Natural killer cell (primary cell): Measurements from ENCODE around the gene STUB1. TPM values are rescaled to one million over a fixed set of nuclear protein-coding genes. Genes with fewer than 3 reads are reported as not detected.

Source experiments
- ATAC-seq, 3 donors: fragments of 150-1000 bp in 2 of 3; fragments of 200-7000 bp in 1 of 3; cut with Tn5 transposase; 1 replicate in 1 of 3; 2 replicates in 2 of 3; pipeline ENCODE4 v1.10.0; 2021; ENCODE audit warnings: mild to moderate bottlenecking in 2 of 3, moderate library complexity in 2 of 3
- DNase-seq, 2 donors: peaks; one replicate each; pipeline versions ENCODE4 v3.0.0 to v3.0.0-alpha.2; 2013 to 2021; ENCODE audit warnings: mixed read lengths in 1 of 2
- H3K27ac ChIP-seq: one replicate; pipeline ENCODE4 v1.5.1; 2013; ENCODE audit warnings: mild to moderate bottlenecking, low read length
- H3K27me3 ChIP-seq: one replicate; pipeline ENCODE4 v1.6.1; 2013; ENCODE audit warnings: low read length; ENCODE audit not compliant: control insufficient read depth, insufficient read depth
- H3K36me3 ChIP-seq: one replicate; pipeline ENCODE4 v1.6.1; 2013; ENCODE audit warnings: low read length; ENCODE audit not compliant: control insufficient read depth, insufficient read depth
- H3K4me1 ChIP-seq: one replicate; pipeline ENCODE4 v1.6.1; 2013; ENCODE audit warnings: low read length; ENCODE audit not compliant: control insufficient read depth, insufficient read depth
- H3K4me3 ChIP-seq: one replicate; pipeline ENCODE4 v1.5.1; 2013; ENCODE audit warnings: low read length
- H3K9me3 ChIP-seq: one replicate; pipeline ENCODE4 v1.6.1; 2013; ENCODE audit warnings: low read length; ENCODE audit not compliant: control insufficient read depth, insufficient read depth
- H3K27ac Mint-ChIP-seq, 2 donors: one replicate each; pipeline ENCODE4 v1.8.0; 2022; ENCODE audit warnings: mild to moderate bottlenecking in 2 of 2, mixed read lengths in 2 of 2, moderate library complexity in 1 of 2
- H3K27me3 Mint-ChIP-seq, 2 donors: one replicate each; pipeline ENCODE4 v1.8.0; 2022; ENCODE audit warnings: low read depth in 2 of 2, mixed read lengths in 2 of 2
- H3K36me3 Mint-ChIP-seq: one replicate; pipeline ENCODE4 v1.8.0; 2022; ENCODE audit warnings: mixed read lengths
- H3K4me1 Mint-ChIP-seq, 2 donors: one replicate each; pipeline ENCODE4 v1.8.0; 2022; ENCODE audit warnings: mixed read lengths in 2 of 2
- H3K4me3 Mint-ChIP-seq: one replicate; pipeline ENCODE4 v1.8.0; 2022; ENCODE audit warnings: mild to moderate bottlenecking, moderate library complexity, mixed read lengths
- H3K9me3 Mint-ChIP-seq, 2 donors: one replicate each; pipeline ENCODE4 v1.8.0; 2022; ENCODE audit warnings: mixed read lengths in 2 of 2
- WGBS: methylation state at CpG from one replicate; pipeline ENCODE4 v1.1.7; 2013; ENCODE audit warnings: missing lambda C conversion rate; ENCODE audit not compliant: insufficient coverage; 5-methylcytosine and 5-hydroxymethylcytosine counted together
- intact Hi-C: fragments of 100-400 bp; cut with micrococcal nuclease; formaldehyde crosslinking; loops from one replicate; pipeline ENCODE4 v1.14.2; 2022
- total RNA-seq, 4 donors: library from RNA; stranded (reverse); fragments of 120-200 nt in 1 of 4; gene quantifications; one replicate each; pipeline versions ENCODE4 v1.2.3 to v1.2.4, GENCODE V29; 2013 to 2022
- TF ChIP-seq, protein P1 (sequence below): fragments of 200-600 bp; IDR thresholded peaks from one replicate; pipeline ENCODE4 v1.8.0; 2022; ENCODE audit warnings: antibody characterized with exemption

The STUB1 gene
- total RNA-seq, 3 donors from 2014 or later (not counting 1 experiment from before 2014, with no cell fraction given): 89.5 to 95.4 (median 93.5) TPM

DNA sequence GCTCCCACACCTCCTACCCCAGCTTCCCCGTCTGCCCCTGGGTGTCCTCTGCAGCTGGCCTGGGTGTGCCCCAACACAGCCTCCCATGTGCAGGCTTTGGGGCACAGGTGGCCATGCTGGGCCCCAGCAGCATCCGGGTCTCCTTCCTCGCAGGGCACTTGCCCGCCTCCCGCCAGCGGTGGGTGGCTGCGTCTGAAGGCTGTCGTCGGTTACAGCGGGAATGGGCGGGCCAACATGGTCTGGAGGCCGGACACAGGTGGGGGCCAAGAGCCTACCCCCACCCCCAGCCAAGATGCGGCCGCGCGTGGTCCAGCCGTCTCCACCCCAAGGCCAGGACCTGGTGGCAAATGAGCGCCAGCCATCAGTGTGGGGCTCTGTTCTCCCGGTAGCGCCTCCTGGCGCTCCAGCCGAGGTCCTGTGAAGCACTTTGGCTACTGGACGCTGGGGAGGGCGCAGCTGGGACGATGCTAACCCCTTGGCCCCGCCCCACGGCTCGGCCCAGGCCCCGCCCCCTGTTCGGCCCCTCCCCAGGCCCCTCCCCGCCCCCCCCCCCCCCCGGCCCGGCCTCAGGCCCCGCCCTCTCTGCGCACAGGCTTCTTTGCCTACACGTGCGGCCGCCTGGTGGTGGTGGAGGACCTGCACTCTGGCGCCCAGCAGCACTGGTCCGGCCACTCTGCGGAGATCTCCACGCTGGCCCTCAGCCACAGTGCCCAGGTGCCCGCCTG is 19.6 kb upstream of the STUB1 start:
- Histone ChIP-seq H3K27me3 (no peaks in the 10 kb centered on the region), H3K9me3 (no peaks in the 10 kb centered on the region), H3K27ac (peak overlapping the region; percentile 37), H3K4me1 (peaks cover 18% of the 10 kb centered on the region), H3K36me3 (no peaks in the 10 kb centered on the region), H3K4me3 (peak overlapping the region; percentile 10)
- peak; percentile 88 to 94 (median 88) for ATAC-seq
- Mint-ChIP-seq H3K36me3 (no peaks in the 10 kb centered on the region), H3K27me3 (no peaks in the 10 kb centered on the region), H3K9me3 (no peaks in the 10 kb centered on the region), H3K4me3 (peak overlapping the region; percentile 53), H3K4me1 (peaks cover 4 to 13% of the 10 kb centered on the region in 2 donors), H3K27ac (peak overlapping the region; percentile 29 to 59)
- intact Hi-C loops: loop anchor here (5.0 kb wide), 1 partner anchor 268 kb away; no protein-coding TSS in a partner anchor
- peak; percentile 74 to 81 for DNase-seq
- TF ChIP-seq, protein P1, sequence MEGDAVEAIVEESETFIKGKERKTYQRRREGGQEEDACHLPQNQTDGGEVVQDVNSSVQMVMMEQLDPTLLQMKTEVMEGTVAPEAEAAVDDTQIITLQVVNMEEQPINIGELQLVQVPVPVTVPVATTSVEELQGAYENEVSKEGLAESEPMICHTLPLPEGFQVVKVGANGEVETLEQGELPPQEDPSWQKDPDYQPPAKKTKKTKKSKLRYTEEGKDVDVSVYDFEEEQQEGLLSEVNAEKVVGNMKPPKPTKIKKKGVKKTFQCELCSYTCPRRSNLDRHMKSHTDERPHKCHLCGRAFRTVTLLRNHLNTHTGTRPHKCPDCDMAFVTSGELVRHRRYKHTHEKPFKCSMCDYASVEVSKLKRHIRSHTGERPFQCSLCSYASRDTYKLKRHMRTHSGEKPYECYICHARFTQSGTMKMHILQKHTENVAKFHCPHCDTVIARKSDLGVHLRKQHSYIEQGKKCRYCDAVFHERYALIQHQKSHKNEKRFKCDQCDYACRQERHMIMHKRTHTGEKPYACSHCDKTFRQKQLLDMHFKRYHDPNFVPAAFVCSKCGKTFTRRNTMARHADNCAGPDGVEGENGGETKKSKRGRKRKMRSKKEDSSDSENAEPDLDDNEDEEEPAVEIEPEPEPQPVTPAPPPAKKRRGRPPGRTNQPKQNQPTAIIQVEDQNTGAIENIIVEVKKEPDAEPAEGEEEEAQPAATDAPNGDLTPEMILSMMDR: peak; percentile 57
- WGBS: 18% methylated on average over 35 of the region's 43 CpGs

DNA sequence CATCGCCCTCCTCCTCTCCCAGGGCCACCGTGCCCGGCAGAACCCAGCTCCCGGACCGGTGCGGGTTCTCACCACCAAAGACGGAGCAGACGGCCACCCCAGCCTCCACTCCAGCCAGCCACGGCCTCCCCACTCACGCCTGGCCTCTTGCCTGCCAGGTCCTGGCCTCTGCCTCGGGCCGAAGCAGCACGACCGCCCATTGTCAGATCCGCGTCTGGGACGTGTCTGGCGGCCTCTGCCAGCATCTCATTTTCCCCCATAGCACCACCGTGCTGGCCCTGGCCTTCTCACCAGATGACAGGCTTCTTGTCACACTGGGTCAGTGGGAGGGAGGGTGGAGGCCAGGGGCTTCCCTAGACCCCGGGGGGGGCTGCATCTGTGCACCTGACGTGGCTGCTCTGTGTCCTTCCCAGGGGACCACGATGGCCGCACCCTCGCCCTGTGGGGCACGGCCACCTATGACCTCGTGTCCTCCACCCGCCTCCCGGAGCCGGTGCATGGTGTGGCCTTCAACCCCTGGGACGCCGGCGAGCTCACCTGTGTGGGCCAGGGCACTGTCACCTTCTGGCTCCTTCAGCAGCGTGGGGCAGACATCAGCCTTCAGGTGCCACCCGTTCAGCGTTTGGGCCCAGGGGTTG is 18.9 kb upstream of the STUB1 start:
- H3K9me3 ChIP-seq: no peaks in the 10 kb centered on the region
- Mint-ChIP-seq H3K27ac (peak overlapping the region; percentile 29 to 59), H3K27me3 (no peaks in the 10 kb centered on the region), H3K4me3 (peak overlapping the region; percentile 53), H3K36me3 (no peaks in the 10 kb centered on the region), H3K9me3 (no peaks in the 10 kb centered on the region), H3K4me1 (peaks cover 4 to 13% of the 10 kb centered on the region in 2 donors)
- H3K4me1 ChIP-seq: peaks cover 18% of the 10 kb centered on the region
- 63% methylated on average over 34 of the region's 35 CpGs for WGBS
- H3K27ac ChIP-seq: peak overlapping the region; percentile 19
- DNase-seq (no peak), ATAC-seq (peak in 1 of 3 donors; percentile 2)
- TF ChIP-seq, protein P1: peak; percentile 21
- H3K27me3 ChIP-seq: no peaks in the 10 kb centered on the region
- no peaks in the 10 kb centered on the region for H3K36me3 ChIP-seq
- intact Hi-C loops: loop anchor here (5.0 kb wide), 1 partner anchor 269 kb away; no protein-coding TSS in a partner anchor
- H3K4me3 ChIP-seq: no peak overlapping the region

DNA sequence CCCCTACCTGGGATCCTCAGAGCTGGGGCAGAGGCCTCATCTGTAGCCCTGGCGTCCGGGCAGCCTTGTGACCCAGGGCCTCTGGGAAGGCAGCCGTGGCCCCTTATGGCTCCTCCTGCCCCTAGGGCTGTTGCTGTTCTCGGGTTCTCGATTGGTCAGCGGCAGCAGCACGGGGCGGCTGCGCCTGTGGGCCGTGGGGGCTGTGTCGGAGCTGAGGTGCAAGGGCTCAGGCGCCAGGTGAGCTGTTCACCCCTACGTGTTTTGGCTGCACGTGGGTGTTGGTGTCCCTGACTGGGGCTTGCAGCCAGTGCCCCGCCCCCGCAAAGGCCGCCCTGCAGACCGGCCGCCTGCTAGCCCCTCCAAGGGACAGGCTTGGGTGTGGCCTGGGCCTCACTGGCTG is 18.1 kb upstream of the STUB1 start:
- Mint-ChIP-seq H3K36me3 (no peaks in the 10 kb centered on the region), H3K9me3 (no peaks in the 10 kb centered on the region), H3K4me3 (no peak overlapping the region), H3K4me1 (peaks cover 4 to 13% of the 10 kb centered on the region in 2 donors), H3K27ac (no peak overlapping the region), H3K27me3 (no peaks in the 10 kb centered on the region)
- WGBS: 96% methylated on average over 19 of the region's 19 CpGs
- Histone ChIP-seq H3K36me3 (no peaks in the 10 kb centered on the region), H3K27ac (no peak overlapping the region), H3K9me3 (no peaks in the 10 kb centered on the region), H3K27me3 (no peaks in the 10 kb centered on the region), H3K4me1 (peaks cover 22% of the 10 kb centered on the region), H3K4me3 (no peak overlapping the region)
- intact Hi-C loops: loop anchor here (5.0 kb wide), 1 partner anchor 270 kb away; no protein-coding TSS in a partner anchor
- DNase-seq (no peak), ATAC-seq (no peak)
- TF ChIP-seq, protein P1: no peak
